Stimulated activated CD8-positive, alpha-beta memory T cell treated with anti-CD3 and anti-CD28 coated beads, Interleukin-7, amount 100 ng/mL, for 48 hours (primary cell): Measurements from ENCODE around the gene PIGS.
"Not testable (repeated sequence)": the region's sequence is repeated elsewhere in the genome, so short reads cannot be mapped to it uniquely, and the experiment has no call there.

Source experiments
- DNase-seq, 2 donors: peaks; one replicate each; pipeline ENCODE4 v3.0.0-alpha.2; 2020; ENCODE audit warnings: low read depth in 1 of 2; ENCODE audit errors: extremely low read depth in 1 of 2

The PIGS gene

GRCh38 chr17:28579526-28579925 lies 8.2 kb upstream of the PIGS start:
- DNase-seq, result no peak

GRCh38 chr17:28578246-28579195 lies 7.2 kb upstream of the PIGS start:
- no peak for DNase-seq

- DNase-seq, result no peak
Observed at GRCh38 chr17:28577466-28577824, 6.1 kb upstream of the PIGS start.

- DNase-seq, result peak; percentile 92 to 96
Observed at GRCh38 chr17:28576758-28577465, 5.6 kb upstream of the PIGS start, which contains the start of gene ALDOC. ALDOC (minus strand) TSS chr17:28576895; CDS start chr17:28575532, 1,363 bp downstream.

- DNase-seq, result not testable (repeated sequence)
Observed at GRCh38 chr17:28576016-28576415, 4.7 kb upstream of the PIGS start.

GRCh38 chr17:28575126-28575795 lies 3.9 kb upstream of the PIGS start:
- DNase-seq, result no peak

GRCh38 chr17:28574526-28574925 lies 3.2 kb upstream of the PIGS start:
- DNase-seq, result no peak

- no peak for DNase-seq
Observed at GRCh38 chr17:28573966-28574480, 2.7 kb upstream of the PIGS start.

GRCh38 chr17:28573521-28573920 lies 2.2 kb upstream of the PIGS start:
- no peak for DNase-seq

- DNase-seq, result no peak
Observed at GRCh38 chr17:28573040-28573380, 1.7 kb upstream of the PIGS start.

GRCh38 chr17:28572259-28573039 lies 1.1 kb upstream of the PIGS start:
- DNase-seq, result no peak

- no peak for DNase-seq
Observed at GRCh38 chr17:28570716-28571360, 486 bp downstream of the PIGS start.

GRCh38 chr17:28569446-28569845 lies 1.9 kb downstream of the PIGS start:
- DNase-seq, result no peak

GRCh38 chr17:28567604-28568003 lies 3.7 kb downstream of the PIGS start:
- no peak for DNase-seq

GRCh38 chr17:28563475-28563874 lies 7.8 kb downstream of the PIGS start:
- no peak for DNase-seq

GRCh38 chr17:28555022-28555421 lies 16.3 kb downstream of the PIGS start:
- DNase-seq, result no peak

- DNase-seq, result no peak
Observed at GRCh38 chr17:28554565-28554964, 16.8 kb downstream of the PIGS start.

GRCh38 chr17:28553000-28553505 lies 18.3 kb downstream of the PIGS start:
- no peak for DNase-seq

GRCh38 chr17:28552176-28552999 lies 18.9 kb downstream of the PIGS start, which contains the start of gene UNC119:
UNC119 (minus strand) TSS chr17:28552624; CDS start chr17:28552557, 67 bp downstream.
- peak; percentile 49 to 52 for DNase-seq
